ENCODE results near the gene AKAP9.
A peak's percentile ranks its signal among the peaks of the same experiment; 100 is the strongest.
"Not testable (repeated sequence)": the region's sequence is repeated elsewhere in the genome, so short reads cannot be mapped to it uniquely, and the experiment has no call there.

The AKAP9 gene

DNA sequence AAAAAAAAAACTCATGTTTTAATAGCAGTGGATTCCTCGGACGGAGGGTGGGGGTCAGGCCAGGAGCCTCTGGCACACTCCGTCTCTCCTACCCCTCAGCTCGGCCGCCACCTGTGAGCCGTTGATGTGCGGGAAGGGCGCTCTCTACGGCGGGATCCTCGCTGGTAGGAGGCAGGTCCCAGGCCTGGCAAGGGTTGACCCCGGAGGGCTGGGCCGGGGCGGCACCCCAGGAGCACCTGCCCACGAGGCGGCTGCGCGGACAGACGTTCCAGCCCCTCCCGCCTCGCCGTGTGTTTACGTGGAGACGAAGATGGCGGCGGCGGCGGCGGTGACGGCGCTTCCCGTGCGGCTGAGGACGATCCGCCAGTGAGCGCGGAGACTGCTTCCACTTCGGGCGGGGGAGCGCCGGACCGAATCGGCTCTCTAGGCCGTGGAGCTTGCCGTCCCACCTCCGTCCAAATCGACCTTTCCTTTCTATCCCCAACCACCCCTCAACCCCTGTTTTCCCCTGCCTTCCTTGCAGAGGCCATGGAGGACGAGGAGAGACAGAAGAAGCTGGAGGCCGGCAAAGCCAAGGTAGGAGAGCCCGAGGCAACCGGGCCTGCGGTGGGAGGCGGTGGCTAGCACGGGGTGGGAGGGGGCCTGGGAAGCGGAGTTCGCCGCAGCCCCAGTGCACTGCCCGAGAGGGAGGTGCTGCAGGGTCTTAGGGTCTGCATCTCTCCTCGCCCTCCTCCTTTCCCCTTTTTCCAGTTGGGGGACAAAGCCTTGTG lies at the start of gene AKAP9:
AKAP9 (plus strand) TSS at position 291 of the 770 bp plus-strand sequence; CDS start at position 529, 238 bp downstream.
- DNase-seq = peak; percentile 53

DNA sequence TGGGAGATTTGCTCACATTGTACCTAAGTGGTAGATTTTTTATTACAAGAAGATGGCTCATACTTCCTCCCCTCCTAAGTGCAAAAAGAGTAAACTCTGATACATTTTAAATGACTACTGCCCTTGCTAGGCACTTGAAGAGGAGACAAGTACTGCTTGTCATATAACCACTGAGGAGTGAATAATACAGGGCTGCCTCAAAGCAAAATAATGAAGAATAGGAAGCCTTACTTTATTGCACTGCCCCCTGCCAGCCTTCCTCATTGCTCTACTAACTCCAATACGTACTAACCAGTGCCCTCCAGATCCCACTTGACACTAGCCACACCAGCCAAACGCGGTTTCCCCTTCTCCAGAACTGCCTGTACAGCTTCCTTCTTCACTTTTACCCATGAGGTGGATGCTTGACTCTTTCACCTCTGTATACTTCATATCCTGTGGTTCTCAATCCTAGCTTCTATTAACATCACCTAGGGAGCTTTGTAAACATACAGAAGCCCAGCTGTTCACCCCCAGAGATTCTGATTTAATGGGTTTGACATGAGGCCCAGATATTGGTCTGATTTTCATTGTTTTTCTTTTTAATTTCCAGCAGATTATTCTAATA lies 48.5 kb upstream of the AKAP9 start:
- DNase-seq = no peak

DNA sequence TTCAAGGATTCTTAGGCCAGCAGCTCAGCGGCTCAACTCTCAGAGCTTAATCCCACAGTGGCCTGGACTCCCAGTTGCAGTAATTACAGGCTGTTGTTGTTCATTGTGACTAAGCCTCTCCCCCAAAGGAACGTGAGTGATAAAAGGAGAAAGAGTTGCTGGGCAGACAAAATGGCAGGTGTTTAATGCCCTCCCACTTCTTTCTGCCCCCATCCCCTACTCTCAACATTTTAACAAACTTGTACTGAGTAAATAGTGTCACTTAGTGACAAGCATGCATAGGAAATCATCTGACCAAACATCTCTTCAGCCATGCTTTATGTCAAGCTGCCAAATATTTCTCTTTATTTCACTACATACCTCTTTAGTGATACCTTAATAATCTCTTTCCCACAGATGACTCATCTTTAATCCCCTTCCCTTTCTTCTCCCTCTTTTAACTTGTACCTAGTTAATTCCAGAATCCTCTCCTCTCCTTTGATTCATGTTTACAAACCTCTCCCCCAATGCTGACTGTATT lies 47.8 kb upstream of the AKAP9 start:
- no peak for DNase-seq

DNA sequence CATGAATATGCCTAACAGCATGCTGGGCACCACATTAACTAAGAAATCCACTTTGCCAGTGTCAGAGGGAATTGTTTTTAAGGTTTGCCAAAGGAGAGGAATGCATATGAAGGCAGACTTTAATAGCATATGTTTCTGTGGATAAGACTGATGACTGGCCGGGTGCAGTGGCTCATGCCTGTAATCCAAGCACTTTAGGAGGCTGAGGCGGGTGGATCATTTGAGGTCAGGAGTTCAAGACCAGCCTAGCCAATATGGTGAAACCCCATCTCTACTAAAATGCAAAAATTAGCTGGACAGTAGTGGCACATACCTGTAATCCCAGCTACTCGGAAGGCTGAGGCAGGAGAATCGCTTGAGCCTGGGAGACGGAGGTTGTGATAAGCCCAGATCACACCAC lies 47.0 kb upstream of the AKAP9 start:
- not testable (repeated sequence) for DNase-seq

DNA sequence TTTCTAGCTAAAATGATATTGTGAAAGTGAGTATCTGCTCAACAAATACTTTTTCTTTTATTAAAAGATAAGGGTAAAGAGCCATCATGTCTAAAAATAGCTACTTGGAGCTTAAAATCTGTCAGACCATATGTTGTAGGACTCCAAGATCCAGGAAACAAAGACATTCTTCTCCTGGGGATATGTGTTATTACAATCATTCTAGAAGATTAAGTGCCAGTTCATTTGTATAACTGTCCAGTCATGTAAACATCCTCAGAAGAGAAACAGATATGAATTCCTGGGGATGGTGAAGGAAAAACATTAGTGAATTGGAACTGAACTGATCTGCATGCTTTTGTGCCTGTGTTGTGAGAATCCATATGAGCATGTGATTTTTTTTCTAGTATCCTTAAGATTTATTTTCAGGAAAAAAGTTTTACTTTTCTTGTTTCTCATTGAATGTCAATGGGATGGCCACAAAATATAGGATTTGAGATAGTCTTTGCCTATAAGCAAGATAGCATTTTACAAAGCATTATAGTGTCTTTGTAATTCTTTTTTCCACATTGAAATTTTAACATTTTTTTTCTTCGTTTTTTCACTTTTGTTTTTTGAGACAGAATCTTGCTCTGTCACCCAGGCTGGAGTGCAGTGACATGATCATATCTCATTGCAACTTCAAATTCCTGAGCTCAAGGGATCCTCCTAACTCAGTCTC lies 45.7 kb upstream of the AKAP9 start:
- DNase-seq = no peak

DNA sequence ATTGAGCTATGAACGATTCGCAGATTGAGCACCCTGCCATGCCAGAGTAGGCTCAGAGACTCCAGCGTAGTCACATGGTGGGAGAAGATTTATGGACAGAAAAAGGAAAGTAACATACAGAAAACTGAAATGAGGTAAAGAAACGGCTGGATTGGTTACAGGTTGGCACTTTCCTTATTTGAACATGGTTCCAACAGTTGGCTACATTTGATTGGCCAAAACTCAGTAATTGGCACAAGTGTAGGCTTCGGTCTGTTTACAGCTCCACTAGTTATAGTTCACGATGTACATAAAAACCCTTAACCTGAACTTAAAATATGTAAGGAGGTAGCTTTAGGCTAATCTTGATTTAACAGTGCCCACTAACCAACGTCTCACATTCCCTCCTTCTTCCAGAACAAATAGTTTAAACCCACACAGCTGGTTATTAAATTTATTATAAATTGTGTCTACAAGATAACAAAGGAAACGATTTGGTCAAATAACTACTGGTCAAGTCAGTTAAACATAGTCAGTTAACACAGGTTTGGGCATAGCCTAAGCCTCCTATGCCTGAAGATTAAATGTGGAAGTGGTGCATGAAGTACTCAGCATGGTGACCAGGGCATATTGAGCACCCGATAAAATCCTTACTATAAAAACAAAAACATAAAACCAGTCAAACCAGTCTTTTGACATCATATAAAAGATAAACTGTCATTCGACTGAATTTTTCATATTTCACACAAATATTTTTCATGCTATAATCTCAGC lies 42.2 kb upstream of the AKAP9 start:
- DNase-seq = no peak

DNA sequence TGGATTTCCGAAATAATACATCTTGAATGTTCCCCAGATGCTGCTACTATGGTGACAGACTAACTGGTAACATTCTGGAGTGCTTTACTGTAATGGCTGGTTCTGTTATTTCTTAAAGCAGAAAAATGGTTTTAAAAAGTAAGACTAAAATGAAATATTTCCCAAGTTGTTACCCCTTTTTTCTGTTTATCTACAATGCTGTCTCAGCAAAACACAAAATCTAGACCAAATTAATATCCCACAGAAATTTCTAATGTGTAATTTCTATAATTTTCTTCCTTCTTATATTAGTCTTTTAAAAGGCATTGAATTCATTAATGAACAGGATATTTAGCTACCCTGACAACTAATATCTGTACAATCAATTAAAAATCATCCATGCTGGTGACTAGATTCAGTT lies 41.1 kb upstream of the AKAP9 start:
- DNase-seq = no peak

DNA sequence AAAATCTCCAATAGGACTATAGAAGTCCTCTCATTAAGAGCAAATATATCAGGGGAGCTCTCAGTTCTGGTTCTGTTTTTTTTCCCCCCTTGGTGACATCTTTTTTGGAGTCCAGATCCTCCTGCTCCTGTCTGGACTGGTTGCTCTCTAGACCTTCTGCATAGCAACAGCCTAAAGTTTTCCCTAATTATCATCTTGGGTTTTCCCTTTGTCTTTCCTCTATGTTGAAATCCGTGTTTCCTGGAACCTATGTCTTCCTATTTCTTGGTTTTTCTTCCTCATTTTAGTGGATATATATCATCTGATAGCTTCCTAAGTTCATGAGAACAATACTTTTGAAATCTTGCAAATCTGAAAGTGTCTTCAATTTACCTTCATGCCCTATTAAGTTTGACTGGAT lies 30.5 kb upstream of the AKAP9 start:
- DNase-seq = no peak

DNA sequence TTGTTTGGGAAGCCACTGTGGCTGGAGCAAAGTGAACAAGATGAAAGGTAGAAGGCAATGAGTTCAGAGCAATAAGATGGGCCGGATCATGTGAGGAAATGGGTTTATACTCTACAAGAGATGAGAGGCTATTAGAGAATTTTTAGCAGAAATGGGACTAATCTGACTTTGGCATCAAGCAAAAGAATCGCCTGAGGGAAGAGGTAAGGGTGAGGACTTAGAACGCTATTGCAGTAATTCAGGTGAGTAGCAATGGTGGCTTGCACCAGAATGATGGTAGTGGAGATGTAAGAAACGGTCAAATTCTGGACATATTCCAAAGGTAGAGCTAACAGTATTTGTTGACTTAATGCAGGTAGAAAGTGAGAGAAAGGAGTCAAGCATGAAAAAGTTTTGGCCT lies 29.5 kb upstream of the AKAP9 start:
- no peak for DNase-seq

DNA sequence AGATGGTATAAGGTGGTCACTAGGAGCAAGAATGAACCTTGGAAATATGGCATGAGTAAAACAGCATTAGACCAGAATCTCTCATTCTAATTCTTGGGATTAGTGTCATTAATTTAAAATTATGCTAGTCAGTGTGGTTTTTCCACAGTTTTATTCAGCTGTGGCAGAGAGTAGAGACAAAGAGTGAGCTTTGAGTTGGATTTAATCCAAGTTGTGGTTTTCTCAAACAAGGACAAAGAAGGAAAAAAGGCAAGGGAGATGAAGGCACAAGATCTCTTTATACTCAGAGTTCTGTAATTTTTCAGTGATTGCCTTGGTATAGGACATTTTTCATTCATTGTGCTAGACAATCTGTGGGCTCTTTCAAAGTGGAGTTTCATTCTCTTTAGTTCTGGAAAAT lies 28.2 kb upstream of the AKAP9 start:
- no peak for DNase-seq

DNA sequence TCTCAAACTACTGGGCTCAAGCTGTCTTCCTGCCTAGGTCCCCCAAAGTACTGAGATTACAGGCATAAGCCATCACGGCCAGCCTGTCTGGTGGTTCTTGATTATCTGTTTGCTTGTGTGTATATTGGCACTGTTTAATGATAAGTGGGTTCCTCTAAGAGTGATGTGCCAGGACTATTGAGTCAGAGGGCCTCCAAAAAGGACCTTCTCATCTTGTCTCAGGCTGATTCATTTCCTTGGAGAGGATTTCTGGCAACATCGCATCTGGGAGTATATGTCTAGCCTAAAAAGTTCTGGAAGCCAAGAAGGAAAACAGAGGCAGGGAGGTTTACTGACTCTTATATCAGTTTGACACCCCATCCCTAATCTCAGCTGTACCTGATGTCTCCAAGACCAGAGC lies 27.1 kb upstream of the AKAP9 start:
- no peak for DNase-seq

DNA sequence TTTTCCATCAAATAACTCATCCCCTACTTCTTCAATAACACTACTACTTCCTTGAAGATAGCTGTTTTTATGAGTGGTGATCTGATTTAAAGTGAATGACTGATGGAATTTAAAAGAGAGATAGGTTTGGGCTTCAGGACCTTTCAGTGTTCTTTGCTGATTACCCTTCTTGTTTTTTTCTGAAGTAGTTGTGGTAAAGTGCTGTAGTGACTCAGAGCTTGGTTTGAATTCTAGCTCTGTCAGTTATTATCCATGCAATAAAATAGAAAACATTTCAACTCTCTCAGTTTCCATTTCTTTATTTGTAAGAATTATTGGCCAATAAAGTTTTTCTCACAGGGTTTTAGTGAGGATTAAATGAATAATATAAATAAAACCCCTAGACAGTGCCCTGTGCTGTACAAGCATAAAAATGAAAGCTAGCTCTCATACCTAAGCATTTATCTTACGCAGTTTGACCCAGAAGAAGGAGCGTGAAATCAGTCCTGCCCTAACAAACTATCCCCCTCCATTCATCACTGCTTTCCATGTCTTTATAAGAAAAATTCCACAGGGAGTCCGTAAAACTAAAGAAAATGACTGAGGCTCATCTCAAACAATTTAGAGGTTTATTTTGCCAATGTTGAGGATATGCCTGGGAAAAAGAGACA lies 25.1 kb upstream of the AKAP9 start:
- no peak for DNase-seq

DNA sequence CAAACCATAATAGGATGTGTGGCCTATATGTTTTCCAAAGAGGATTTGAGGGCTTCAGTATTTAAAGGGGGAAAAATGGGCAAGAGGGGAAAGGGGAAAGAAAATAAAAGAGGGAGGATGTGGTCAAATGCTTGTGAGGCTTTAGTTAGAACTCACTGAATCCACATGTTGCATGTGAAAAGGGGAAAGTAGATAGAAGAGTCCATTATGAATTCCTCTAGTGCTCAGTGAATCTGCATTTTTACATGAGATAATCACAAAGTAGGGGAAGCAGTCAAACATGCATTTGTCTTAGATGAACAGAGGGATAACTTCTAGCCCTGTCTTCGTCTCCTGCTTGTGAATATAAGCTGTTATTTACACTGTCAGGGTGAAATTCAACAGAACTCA lies 24.6 kb upstream of the AKAP9 start:
- no peak for DNase-seq

DNA sequence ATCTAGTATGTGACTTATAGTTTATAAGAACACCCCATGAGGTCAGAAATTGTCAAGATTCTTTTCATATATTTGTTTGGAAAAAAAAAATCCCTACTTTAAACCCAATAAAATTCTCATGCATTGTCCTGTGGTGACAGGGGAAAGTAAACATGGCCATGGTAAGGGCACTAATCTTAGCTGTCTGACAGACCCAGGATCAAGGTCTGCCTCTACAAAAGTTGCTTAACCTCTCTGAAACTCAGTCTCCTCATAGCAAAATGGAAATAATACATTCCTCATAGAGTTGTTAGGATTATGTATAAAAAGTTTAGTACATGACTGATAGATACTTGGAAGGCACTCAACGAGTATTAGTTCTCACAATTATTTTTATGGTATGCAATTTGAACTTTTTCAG lies 22.3 kb upstream of the AKAP9 start:
- no peak for DNase-seq

DNA sequence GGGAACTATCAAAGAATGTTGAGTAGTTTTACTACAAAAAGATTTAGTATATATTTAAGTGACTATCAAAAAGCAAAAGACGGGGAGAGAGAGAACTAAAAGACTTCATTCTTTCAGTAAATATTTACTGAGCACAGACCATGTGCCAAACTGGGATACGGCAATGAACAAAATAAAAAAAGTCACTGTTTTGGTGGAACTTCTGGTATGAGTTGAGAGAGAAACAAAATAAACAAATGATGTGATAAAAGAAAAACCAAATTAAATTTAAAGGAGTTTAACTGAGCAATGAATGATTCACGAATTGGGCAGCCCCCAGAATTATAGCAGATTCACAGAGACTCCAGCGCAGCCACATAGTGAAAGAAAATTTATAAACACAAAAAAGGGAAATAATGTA lies 17.8 kb upstream of the AKAP9 start:
- DNase-seq = no peak

DNA sequence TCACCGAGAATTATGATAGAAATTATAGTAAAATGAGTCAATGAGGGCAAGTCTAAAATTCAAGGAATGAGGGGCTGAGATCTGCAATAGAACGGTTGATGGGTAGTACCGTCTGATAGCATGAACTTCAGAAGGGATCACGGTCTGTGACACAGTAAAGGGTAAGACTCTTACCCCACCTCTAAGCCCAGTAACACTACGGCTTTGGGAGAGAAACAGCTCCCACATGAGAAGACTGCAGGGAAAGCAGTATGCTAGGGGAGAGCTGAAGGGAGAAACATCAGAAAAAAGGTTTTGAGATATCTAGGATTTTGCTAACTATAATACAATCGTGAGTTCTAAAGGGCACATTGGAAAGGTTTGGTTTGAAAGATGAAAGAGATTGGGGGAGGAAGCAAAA lies 12.8 kb upstream of the AKAP9 start:
- DNase-seq = no peak

DNA sequence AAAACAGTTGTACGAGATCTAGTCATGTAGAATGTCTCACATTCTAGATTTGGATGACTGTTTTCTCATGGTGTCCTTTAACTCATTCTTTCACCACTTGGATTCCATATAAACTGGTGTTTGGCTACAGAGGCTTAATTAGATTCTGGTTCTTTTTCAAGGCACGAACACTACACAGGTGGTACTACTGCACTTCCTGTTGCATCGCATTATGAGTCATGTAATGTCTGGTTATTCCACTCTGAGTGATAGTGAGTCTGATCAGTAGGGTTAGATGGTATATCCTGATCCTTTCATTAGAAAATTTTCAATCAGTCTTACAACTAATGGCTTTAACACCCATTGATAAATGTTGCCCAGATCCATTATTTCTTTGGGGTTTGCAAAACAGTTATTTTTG lies 11.2 kb upstream of the AKAP9 start:
- no peak for DNase-seq

DNA sequence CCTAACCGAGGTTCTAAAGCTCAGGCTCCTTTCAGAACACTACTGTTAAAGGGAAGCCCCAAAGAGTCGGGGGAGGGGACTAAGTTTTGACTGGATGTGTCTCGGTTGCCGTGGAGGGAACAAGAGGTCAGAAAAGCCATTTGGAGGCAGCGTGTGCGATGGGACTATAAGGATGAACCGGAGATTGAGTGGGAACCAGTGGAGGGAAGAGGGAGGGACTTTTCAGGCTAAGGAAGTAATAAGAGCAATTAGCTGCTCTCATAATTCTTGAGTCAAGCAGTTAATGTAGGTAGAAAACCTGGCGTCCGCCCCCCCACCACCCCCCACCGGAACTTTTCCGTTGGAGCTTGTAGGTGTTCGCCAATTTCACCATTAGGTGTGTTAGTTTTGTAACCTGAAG lies 491 bp upstream of the AKAP9 start:
- no peak for DNase-seq

DNA sequence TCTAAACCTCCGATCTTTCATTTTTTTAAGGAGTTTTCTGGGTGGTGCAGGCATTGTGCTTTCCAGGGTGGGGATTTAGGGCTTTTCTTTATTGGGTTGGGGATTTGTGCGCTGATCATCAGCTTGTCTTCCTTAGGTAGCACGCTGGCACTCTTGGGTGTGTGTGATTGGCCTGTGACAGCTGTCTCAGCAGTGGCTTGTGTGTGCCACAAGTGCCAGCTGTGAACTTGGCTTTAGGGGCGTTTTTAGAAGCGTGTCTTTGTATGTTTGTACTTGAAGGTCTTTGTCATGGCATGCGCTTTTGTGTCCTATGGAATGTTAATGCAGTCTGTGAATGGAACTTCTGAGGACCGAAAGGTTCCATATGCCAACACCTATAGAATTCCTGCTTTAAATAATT lies 788 bp downstream of the AKAP9 start:
- no peak for DNase-seq

DNA sequence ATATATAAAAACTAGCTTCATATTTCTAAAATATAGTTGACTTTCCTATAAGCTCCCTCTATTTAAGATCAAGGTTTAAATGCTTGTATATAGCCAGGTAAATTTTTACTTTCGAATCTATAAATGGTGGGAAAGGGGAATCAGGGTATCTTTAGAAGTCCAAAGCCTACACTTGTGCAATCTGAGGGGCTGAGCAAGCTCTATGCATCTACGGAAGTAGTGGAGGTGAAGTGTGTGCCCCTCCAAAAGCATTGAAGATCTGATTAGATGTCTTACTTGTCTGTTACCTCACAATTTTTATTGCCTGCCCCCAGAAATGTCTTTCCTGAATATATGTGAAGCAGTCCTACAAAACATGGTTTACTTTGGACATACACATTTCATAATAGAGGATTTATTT lies 1.6 kb downstream of the AKAP9 start:
- no peak for DNase-seq

DNA sequence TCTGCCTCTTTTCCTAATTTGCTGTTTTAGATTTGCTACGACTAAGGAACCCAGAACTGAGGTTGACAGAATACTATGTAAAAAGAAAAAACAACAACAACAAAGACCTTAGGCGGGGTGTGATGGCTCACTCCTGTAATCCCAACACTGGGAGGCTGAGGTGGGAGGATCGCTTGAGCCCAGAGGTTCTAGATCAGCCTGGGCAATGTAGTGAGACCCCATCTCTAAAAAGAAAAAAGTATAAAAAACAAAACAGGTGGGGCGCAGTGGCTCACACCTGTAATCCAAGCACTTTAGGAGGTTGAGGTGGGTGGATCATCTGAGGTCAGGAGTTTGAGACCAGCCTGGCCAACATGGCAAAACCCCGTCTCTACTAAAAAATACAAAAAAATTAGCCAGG lies 4.3 kb downstream of the AKAP9 start:
- not testable (repeated sequence) for DNase-seq

DNA sequence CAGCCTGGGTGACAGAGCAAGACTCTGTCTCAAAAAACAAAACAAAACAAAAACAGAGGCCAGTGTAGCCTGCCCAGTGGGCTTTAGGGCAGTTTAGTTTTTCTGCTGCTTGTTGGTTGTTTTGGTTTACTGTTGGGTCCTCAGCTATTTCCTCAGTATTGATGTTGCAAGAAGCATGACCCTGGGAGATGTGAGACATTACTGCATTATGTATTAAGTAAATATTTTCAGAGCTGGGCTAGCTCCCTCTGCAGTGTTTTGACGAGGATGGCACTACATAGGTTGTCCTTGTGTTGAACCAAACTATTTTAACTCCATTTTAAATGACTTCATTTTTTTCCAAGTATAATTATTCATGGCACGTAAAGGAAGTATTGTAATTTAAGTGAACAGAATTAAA lies 4.8 kb downstream of the AKAP9 start:
- DNase-seq = no peak

DNA sequence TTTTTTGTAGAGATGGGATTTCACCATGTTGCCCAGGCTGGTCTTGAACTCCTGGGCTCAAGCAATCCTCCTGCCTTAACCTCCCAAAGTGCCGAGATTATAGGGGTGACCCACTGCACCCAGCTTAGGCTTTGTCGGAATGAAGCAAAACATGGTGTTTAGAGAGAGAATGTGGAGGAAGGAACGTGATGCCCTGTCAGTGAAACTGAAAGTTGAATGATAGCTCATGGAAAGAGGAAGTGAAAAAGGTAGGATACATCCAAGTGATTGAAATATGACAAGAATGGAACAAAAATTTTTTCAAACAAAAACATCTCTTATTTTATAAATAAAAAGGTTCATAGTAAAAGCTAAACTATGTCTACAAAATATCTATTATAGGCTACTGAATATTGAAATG lies 5.9 kb downstream of the AKAP9 start:
- no peak for DNase-seq
